Activated CD4-positive, alpha-beta T cell treated with anti-CD3 and anti-CD28 coated beads for 36 hours (primary cell): Measurements from ENCODE around the gene AASDHPPT. TPM values are rescaled to one million over a fixed set of nuclear protein-coding genes. Genes with fewer than 3 reads are reported as not detected.

Source experiments
- ATAC-seq: fragments of 200-7000 bp; cut with Tn5 transposase; one replicate; pipeline ENCODE4 v1.10.0; 2021; ENCODE audit warnings: mild to moderate bottlenecking, moderate library complexity
- CTCF ChIA-PET: fragments of 350-600 bp; sonication (Branson Sonifier 250); formaldehyde crosslinking; loops from one replicate; lab custom pipeline; 2021; ENCODE audit warnings: antibody characterized with exemption; lab: Charles Lee
- POLR2A ChIA-PET: fragments of 350-600 bp; sonication (Branson Sonifier 250); formaldehyde crosslinking; loops from one replicate; lab custom pipeline; 2021; ENCODE audit warnings: antibody characterized with exemption, inconsistent platforms; lab: Charles Lee
- DNase-seq: peaks from one replicate; pipeline ENCODE4 v3.0.0-alpha.2; 2020
- H3K27ac Mint-ChIP-seq: one replicate; pipeline ENCODE4 v1.8.0; 2021; ENCODE audit warnings: mixed read lengths
- H3K27me3 Mint-ChIP-seq: one replicate; pipeline ENCODE4 v1.8.0; 2021; ENCODE audit warnings: mixed read lengths
- H3K36me3 Mint-ChIP-seq: one replicate; pipeline ENCODE4 v1.8.0; 2021; ENCODE audit warnings: low read depth, mixed read lengths
- H3K4me1 Mint-ChIP-seq: one replicate; pipeline ENCODE4 v1.8.0; 2021; ENCODE audit warnings: mixed read lengths
- H3K4me3 Mint-ChIP-seq: one replicate; pipeline ENCODE4 v1.8.0; 2021; ENCODE audit warnings: mild to moderate bottlenecking, moderate library complexity, mixed read lengths
- H3K9me3 Mint-ChIP-seq: one replicate; pipeline ENCODE4 v1.8.0; 2021; ENCODE audit warnings: low read depth, mixed read lengths
- intact Hi-C, 2 experiments: fragments of 100-400 bp; cut with DNase I in 1 of 2; cut with micrococcal nuclease in 1 of 2; formaldehyde crosslinking; loops; one replicate each; pipeline versions ENCODE4 v1.14.2 to v1.15.1; 2022 to 2024; cut with DNase I, micrococcal nuclease
- total RNA-seq, 2 experiments: library from RNA; stranded (reverse); gene quantifications; one replicate each; pipeline ENCODE4 v1.2.3, GENCODE V29; 2021

The AASDHPPT gene
- total RNA-seq, 2 experiments from 2014 or later, result 28.7 to 51.0 TPM

- Mint-ChIP-seq H3K27me3 (no peaks in the 10 kb centered on the region), H3K36me3 (peaks cover 7% of the 10 kb centered on the region), H3K4me1 (peaks cover 13% of the 10 kb centered on the region), H3K27ac (no peak overlapping the region), H3K4me3 (no peak overlapping the region), H3K9me3 (no peaks in the 10 kb centered on the region)
- ChIA-PET CTCF (interaction anchor here (0.7 to 1.6 kb wide), 2 partner anchors 11 to 1216 kb away, joined by 3 to 4 read pairs; no protein-coding TSS in a partner anchor), POLR2A (no interaction called here)
- intact Hi-C loops, result no loop called here
- DNase-seq (no peak), ATAC-seq (no peak)
Measured at GRCh38 chr11:106059617-106060016, 17.8 kb upstream of the AASDHPPT start.

GRCh38 chr11:106061249-106061784 lies 16.1 kb upstream of the AASDHPPT start:
- intact Hi-C loops, result no loop called here
- Mint-ChIP-seq H3K4me1 (peaks cover 13% of the 10 kb centered on the region), H3K9me3 (no peaks in the 10 kb centered on the region), H3K27me3 (no peaks in the 10 kb centered on the region), H3K4me3 (no peak overlapping the region), H3K36me3 (peaks cover 11% of the 10 kb centered on the region), H3K27ac (no peak overlapping the region)
- ATAC-seq, result no peak
- no peak for DNase-seq
- CTCF ChIA-PET, result interaction anchor here (0.7 kb wide), 2 partner anchors 18 to 115 kb away, joined by 3 to 4 read pairs; no protein-coding TSS in a partner anchor
- POLR2A ChIA-PET, result no interaction called here

GRCh38 chr11:106061954-106062949 lies 15.2 kb upstream of the AASDHPPT start:
- ChIA-PET CTCF (interaction anchor here (0.7 to 1.2 kb wide), 3 partner anchors 11 to 116 kb away, joined by 3 to 4 read pairs (median 3); partner anchors contain the start of genes AASDHPPT and KBTBD3), POLR2A (no interaction called here)
- DNase-seq, result no peak
- Mint-ChIP-seq H3K27me3 (no peaks in the 10 kb centered on the region), H3K4me3 (no peak overlapping the region), H3K9me3 (no peaks in the 10 kb centered on the region), H3K4me1 (peaks cover 13% of the 10 kb centered on the region), H3K36me3 (peaks cover 11% of the 10 kb centered on the region), H3K27ac (peak overlapping the region; percentile 49)
- peak; percentile 79 for ATAC-seq
- intact Hi-C loops, result no loop called here

GRCh38 chr11:106063009-106063408 lies 14.5 kb upstream of the AASDHPPT start:
- POLR2A ChIA-PET, result no interaction called here
- no peak overlapping the region for H3K27ac Mint-ChIP-seq
- peaks cover 7% of the 10 kb centered on the region for H3K36me3 Mint-ChIP-seq
- no peaks in the 10 kb centered on the region for H3K9me3 Mint-ChIP-seq
- CTCF ChIA-PET, result interaction anchor here (1.2 kb wide), 1 partner anchor 11 kb away, joined by 4 read pairs; no protein-coding TSS in a partner anchor
- no peak overlapping the region for H3K4me3 Mint-ChIP-seq
- intact Hi-C loops, result no loop called here
- no peaks in the 10 kb centered on the region for H3K27me3 Mint-ChIP-seq
- no peak for DNase-seq
- peak; percentile 64 for ATAC-seq
- H3K4me1 Mint-ChIP-seq, result peaks cover 13% of the 10 kb centered on the region

- no peaks in the 10 kb centered on the region for H3K9me3 Mint-ChIP-seq
- H3K27ac Mint-ChIP-seq, result no peak overlapping the region
- H3K27me3 Mint-ChIP-seq, result no peaks in the 10 kb centered on the region
- intact Hi-C loops, result loop anchor here in 1 of 2 experiments (10.0 kb wide), 1 partner anchor 1366 kb away; no protein-coding TSS in a partner anchor
- peaks cover 9% of the 10 kb centered on the region for H3K4me1 Mint-ChIP-seq
- POLR2A ChIA-PET, result no interaction called here
- CTCF ChIA-PET, result no interaction called here
- no peak overlapping the region for H3K4me3 Mint-ChIP-seq
- peaks cover 4% of the 10 kb centered on the region for H3K36me3 Mint-ChIP-seq
- no peak for DNase-seq
- no peak for ATAC-seq
Measured at GRCh38 chr11:106070606-106071005, 6.9 kb upstream of the AASDHPPT start.

- CTCF ChIA-PET, result no interaction called here
- no peak for ATAC-seq
- H3K27me3 Mint-ChIP-seq, result no peaks in the 10 kb centered on the region
Measured at GRCh38 chr11:106072804-106073203, 4.7 kb upstream of the AASDHPPT start.

GRCh38 chr11:106076171-106076918 lies 1.1 kb upstream of the AASDHPPT start:
- DNase-seq (peak; percentile 10), ATAC-seq (no peak)
- H3K36me3 Mint-ChIP-seq, result peaks cover 16% of the 10 kb centered on the region
- peak overlapping the region; percentile 87 for H3K4me3 Mint-ChIP-seq
- intact Hi-C loops, result loop anchor here in 1 of 2 experiments (10.0 kb wide), 1 partner anchor 1372 kb away; no protein-coding TSS in a partner anchor
- H3K4me1 Mint-ChIP-seq, result peaks cover 38% of the 10 kb centered on the region
- no peaks in the 10 kb centered on the region for H3K9me3 Mint-ChIP-seq
- POLR2A ChIA-PET, result interaction anchor here (0.9 kb wide), 1 partner anchor 54 kb away, joined by 3 read pairs; the partner anchor contains the start of gene MSANTD4
- peak overlapping the region; percentile 91 for H3K27ac Mint-ChIP-seq
- H3K27me3 Mint-ChIP-seq, result no peaks in the 10 kb centered on the region
- CTCF ChIA-PET, result interaction anchor here (0.6 to 1.4 kb wide), 7 partner anchors 11 to 1129 kb away, joined by 3 to 7 read pairs (median 4); no protein-coding TSS in a partner anchor

More at GRCh38 chr11:106072804-106073203, 4.7 kb upstream of the AASDHPPT start:
- H3K9me3 Mint-ChIP-seq, result no peaks in the 10 kb centered on the region
- H3K36me3 Mint-ChIP-seq, result peaks cover 4% of the 10 kb centered on the region
- no peak overlapping the region for H3K4me3 Mint-ChIP-seq
- no peak overlapping the region for H3K27ac Mint-ChIP-seq
- intact Hi-C loops, result loop anchor here in 1 of 2 experiments (10.0 kb wide), 1 partner anchor 1368 kb away; no protein-coding TSS in a partner anchor
- H3K4me1 Mint-ChIP-seq, result peaks cover 16% of the 10 kb centered on the region
- POLR2A ChIA-PET, result no interaction called here
- no peak for DNase-seq

GRCh38 chr11:106076919-106077608 lies 398 bp upstream of the AASDHPPT start, which contains the start of gene KBTBD3:
Gene KBTBD3, minus strand, starts transcription at chr11:106077347. Its CDS starts 18,250 bp downstream, at chr11:106059097.
- Mint-ChIP-seq H3K36me3 (peaks cover 21% of the 10 kb centered on the region), H3K27me3 (no peaks in the 10 kb centered on the region), H3K27ac (peak within 1 kb of the TSS; percentile 91), H3K4me1 (peaks cover 45% of the 10 kb centered on the region), H3K9me3 (no peaks in the 10 kb centered on the region), H3K4me3 (peak within 1 kb of the TSS; percentile 87)
- intact Hi-C loops, result loop anchor here (1.0 to 10.0 kb wide), 5 partner anchors 14 to 1488 kb away; partner anchors contain the start of genes MSANTD4 (in 2 of the 2), ALKBH8 (in 1 of the 2) and CWF19L2 (in 1 of the 2)
- DNase-seq (peak; percentile 99), ATAC-seq (peak; percentile 97)
- ChIA-PET POLR2A (interaction anchor here (0.9 kb wide), 1 partner anchor 55 kb away, joined by 3 read pairs; the partner anchor contains the start of gene MSANTD4), CTCF (interaction anchor here (0.6 to 1.4 kb wide), 7 partner anchors 10 to 1130 kb away, joined by 3 to 7 read pairs (median 4); no protein-coding TSS in a partner anchor)

- ATAC-seq (no peak), DNase-seq (no peak)
- no peaks in the 10 kb centered on the region for H3K27me3 Mint-ChIP-seq
- POLR2A ChIA-PET, result no interaction called here
- H3K4me3 Mint-ChIP-seq, result no peak overlapping the region
- no peak overlapping the region for H3K27ac Mint-ChIP-seq
- intact Hi-C loops, result no loop called here
- CTCF ChIA-PET, result no interaction called here
- no peaks in the 10 kb centered on the region for H3K9me3 Mint-ChIP-seq
- peaks cover 54% of the 10 kb centered on the region for H3K4me1 Mint-ChIP-seq
- H3K36me3 Mint-ChIP-seq, result peaks cover 29% of the 10 kb centered on the region
Measured at GRCh38 chr11:106082096-106082495, 4.6 kb downstream of the AASDHPPT start.

- intact Hi-C loops, result loop anchor here in 1 of 2 experiments (5.0 kb wide), 1 partner anchor 951 kb away; no protein-coding TSS in a partner anchor
- Mint-ChIP-seq H3K9me3 (no peaks in the 10 kb centered on the region), H3K27me3 (no peaks in the 10 kb centered on the region), H3K36me3 (peaks cover 26% of the 10 kb centered on the region), H3K27ac (no peak overlapping the region), H3K4me3 (no peak overlapping the region), H3K4me1 (peaks cover 58% of the 10 kb centered on the region)
- ATAC-seq (no peak), DNase-seq (no peak)
- ChIA-PET POLR2A (no interaction called here), CTCF (interaction anchor here (0.6 to 1.2 kb wide), 3 partner anchors 10 to 700 kb away, joined by 3 to 4 read pairs (median 4); no protein-coding TSS in a partner anchor)
Measured at GRCh38 chr11:106086135-106086534, 8.7 kb downstream of the AASDHPPT start.
